NT2/D1 (cell line): Measurements from ENCODE around the gene RPRD1B.
"Not testable (repeated sequence)": the region's sequence is repeated elsewhere in the genome, so short reads cannot be mapped to it uniquely, and the experiment has no call there.

Source experiments
- DNase-seq: peaks from one replicate; pipeline ENCODE4 v3.0.0-alpha.2; 2011; ENCODE audit warnings: low read depth, low spot score
- H3K27me3 ChIP-seq: 2 replicates; pipeline ENCODE4 v1.6.0; 2011; ENCODE audit warnings: mild to moderate bottlenecking; ENCODE audit not compliant: insufficient read length, insufficient read depth
- H3K36me3 ChIP-seq: 2 replicates; pipeline ENCODE4 v1.6.1; 2011; ENCODE audit warnings: mild to moderate bottlenecking, low read length, mixed read lengths; ENCODE audit not compliant: insufficient read depth, insufficient read length
- H3K4me1 ChIP-seq: 2 replicates; pipeline ENCODE4 v1.5.1; 2011; ENCODE audit not compliant: insufficient read depth, insufficient read length
- H3K4me3 ChIP-seq: 2 replicates; pipeline ENCODE4 v1.5.1; 2011; ENCODE audit warnings: low read depth; ENCODE audit not compliant: insufficient read length
- H3K9ac ChIP-seq: 2 replicates; pipeline ENCODE4 v1.6.0; 2011; ENCODE audit warnings: low read depth; ENCODE audit not compliant: insufficient read length
- H3K9me3 ChIP-seq: 2 replicates; pipeline ENCODE4 v1.5.1; 2011; ENCODE audit warnings: mild to moderate bottlenecking, low read length; ENCODE audit not compliant: insufficient read depth
- SUZ12 ChIP-seq: IDR thresholded peaks from 2 replicates; pipeline ENCODE4 v1.6.1; 2011; ENCODE audit not compliant: insufficient read length, insufficient read depth; ENCODE audit errors: extremely low read depth
- YY1 ChIP-seq: IDR thresholded peaks from 2 replicates; pipeline ENCODE4 v1.6.1; 2011; ENCODE audit not compliant: insufficient read length, insufficient read depth
- ZNF274 ChIP-seq: IDR thresholded peaks from 2 replicates; pipeline ENCODE4 v1.6.1; 2011; ENCODE audit warnings: mild to moderate bottlenecking, low read depth, low read length

Gene RPRD1B

DNA sequence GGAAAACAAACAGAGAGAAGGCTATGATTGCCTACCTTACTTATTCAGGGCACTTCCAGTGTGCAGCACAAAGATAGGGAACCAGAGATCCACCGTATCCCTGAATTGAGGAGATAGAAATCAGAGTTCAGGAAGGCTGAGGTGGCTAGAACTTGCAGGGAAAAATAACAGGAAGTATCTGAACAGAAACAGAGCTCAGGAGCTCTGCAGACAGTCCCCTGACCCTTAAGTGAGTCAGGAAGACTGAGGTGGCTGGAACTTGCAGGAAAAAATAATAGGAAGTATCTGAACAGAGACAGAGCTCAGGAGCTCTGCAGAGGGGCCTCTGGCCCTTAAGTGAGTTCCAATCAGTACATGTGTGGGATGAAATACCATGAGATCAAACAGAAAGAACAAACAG lies 65.4 kb downstream of the RPRD1B start:
- Histone ChIP-seq H3K36me3 (no peaks in the 10 kb centered on the region), H3K4me3 (no peak overlapping the region), H3K27me3 (no peaks in the 10 kb centered on the region), H3K9me3 (no peaks in the 10 kb centered on the region; the same call in 1 of the 2 replicates), H3K9ac (no peak overlapping the region), H3K4me1 (no peaks in the 10 kb centered on the region)
- no peak for DNase-seq
- TF ChIP-seq ZNF274: no peak

GRCh38 chr20:38102206-38102605 lies 68.7 kb downstream of the RPRD1B start:
- not testable (repeated sequence) for H3K9me3 ChIP-seq, DNase-seq, H3K36me3 ChIP-seq, H3K9ac ChIP-seq, H3K4me3 ChIP-seq, H3K4me1 ChIP-seq, H3K27me3 ChIP-seq

GRCh38 chr20:38104285-38104684 lies 70.7 kb downstream of the RPRD1B start:
- Histone ChIP-seq H3K9me3 (no peaks in the 10 kb centered on the region; the same call in 1 of the 2 replicates), H3K27me3 (no peaks in the 10 kb centered on the region), H3K4me1 (no peaks in the 10 kb centered on the region), H3K9ac (no peak overlapping the region), H3K36me3 (no peaks in the 10 kb centered on the region), H3K4me3 (no peak overlapping the region)
- DNase-seq: no peak
- no peak for TF ChIP-seq YY1
- no peak for TF ChIP-seq ZNF274
- TF ChIP-seq SUZ12: no peak

DNA sequence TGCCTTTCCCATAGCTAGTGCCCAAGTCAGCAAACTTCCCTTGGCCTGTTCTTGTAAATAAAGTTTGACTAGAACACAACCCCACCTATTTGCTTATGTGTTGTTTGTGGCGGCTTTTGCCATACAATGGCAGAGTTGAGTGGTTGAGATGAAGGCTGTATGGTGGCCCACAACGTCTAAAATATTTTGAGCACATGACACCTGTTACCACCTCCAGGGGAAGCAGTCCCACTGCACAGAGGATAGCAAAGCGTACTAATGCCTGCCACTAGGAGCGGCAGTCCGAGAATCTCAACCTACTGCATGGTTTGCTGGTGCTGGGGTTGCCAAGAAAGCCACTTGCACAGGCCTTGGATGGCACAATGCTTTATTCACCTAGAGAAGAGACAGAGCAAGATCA lies 72.9 kb downstream of the RPRD1B start:
- DNase-seq: no peak

DNA sequence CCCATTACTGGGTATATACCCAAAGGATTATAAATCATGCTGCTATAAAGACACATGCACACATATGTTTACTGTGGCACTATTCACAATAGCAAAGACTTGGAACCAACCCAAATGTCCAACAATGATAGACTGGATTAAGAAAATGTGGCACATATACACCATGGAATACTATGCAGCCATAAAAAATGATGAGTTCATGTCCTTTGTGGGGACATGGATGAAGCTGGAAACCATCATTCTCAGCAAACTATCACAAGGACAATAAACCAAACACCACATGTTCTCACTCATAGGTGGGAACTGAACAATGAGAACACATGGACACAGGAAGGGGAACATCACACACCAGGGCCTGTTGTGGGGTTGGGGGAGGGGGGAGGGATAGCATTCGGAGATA lies 73.8 kb downstream of the RPRD1B start:
- H3K9me3 ChIP-seq, DNase-seq, H3K4me1 ChIP-seq, H3K9ac ChIP-seq, H3K36me3 ChIP-seq, H3K27me3 ChIP-seq, H3K4me3 ChIP-seq: not testable (repeated sequence)

More for the DNA sequence above, 72.9 kb downstream of the RPRD1B start:
- H3K9ac ChIP-seq: no peak overlapping the region
- no peaks in the 10 kb centered on the region for H3K36me3 ChIP-seq
- TF ChIP-seq SUZ12: no peak
- TF ChIP-seq YY1: no peak
- no peak for TF ChIP-seq ZNF274
- H3K9me3 ChIP-seq: no peaks in the 10 kb centered on the region
- H3K4me1 ChIP-seq: no peaks in the 10 kb centered on the region
- H3K4me3 ChIP-seq: no peak overlapping the region
- H3K27me3 ChIP-seq: no peaks in the 10 kb centered on the region

GRCh38 chr20:38107916-38108315 lies 74.4 kb downstream of the RPRD1B start:
- H3K4me1 ChIP-seq, H3K27me3 ChIP-seq, H3K9ac ChIP-seq, H3K36me3 ChIP-seq, DNase-seq, H3K4me3 ChIP-seq, H3K9me3 ChIP-seq: not testable (repeated sequence)

DNA sequence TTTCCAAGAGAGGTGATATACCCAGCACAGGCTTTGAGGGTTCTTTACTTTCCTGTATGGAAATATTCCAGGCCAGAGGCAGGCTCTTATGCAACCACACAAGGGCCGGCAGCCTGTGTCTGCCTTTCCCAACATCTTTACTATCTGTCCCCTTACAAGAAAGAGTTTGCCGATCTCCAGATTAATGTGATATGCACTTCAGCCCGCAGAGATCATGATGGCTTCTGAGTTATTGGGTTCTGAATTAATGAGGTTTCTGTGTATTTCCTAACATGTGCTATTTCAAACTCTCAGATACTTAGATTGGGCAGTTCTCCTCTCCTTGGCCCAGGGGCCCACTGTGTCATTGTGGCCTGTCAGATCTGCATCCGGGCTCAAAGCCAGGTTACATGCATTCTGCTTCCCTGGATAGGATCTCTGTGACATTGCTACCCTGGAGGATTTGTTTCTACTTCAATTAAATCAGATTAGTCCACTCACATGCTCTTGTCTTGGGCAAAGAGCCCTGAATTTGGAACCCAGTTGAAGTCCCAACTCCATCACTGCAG lies 75.0 kb downstream of the RPRD1B start:
- H3K4me1 ChIP-seq: no peaks in the 10 kb centered on the region
- H3K36me3 ChIP-seq: no peaks in the 10 kb centered on the region
- H3K9me3 ChIP-seq: no peaks in the 10 kb centered on the region
- H3K27me3 ChIP-seq: no peaks in the 10 kb centered on the region
- TF ChIP-seq ZNF274 (no peak), YY1 (no peak), SUZ12 (no peak)
- H3K4me3 ChIP-seq: no peak overlapping the region
- H3K9ac ChIP-seq: no peak overlapping the region
- no peak for DNase-seq

GRCh38 chr20:38108986-38109541 lies 75.5 kb downstream of the RPRD1B start:
- no peaks in the 10 kb centered on the region for H3K27me3 ChIP-seq
- H3K4me1 ChIP-seq: no peaks in the 10 kb centered on the region
- no peak overlapping the region for H3K9ac ChIP-seq
- TF ChIP-seq ZNF274 (no peak), SUZ12 (no peak), YY1 (no peak)
- H3K4me3 ChIP-seq: no peak overlapping the region
- no peaks in the 10 kb centered on the region for H3K9me3 ChIP-seq
- no peak for DNase-seq
- no peaks in the 10 kb centered on the region for H3K36me3 ChIP-seq
